ENCODE measurements around the gene JPH4.

GRCh38 chr14:23604675-23605170 lies 26.1 kb upstream of the JPH4 start:
- TF ChIP-seq CTCF (IDR thresholded peaks at IDR 0.05; ENCODE audit: extremely low read depth in 1 of 2, insufficient read depth in 1 of 2, low read depth in 1 of 2, low read length in 2 of 2) (no peak), MAX (IDR thresholded peaks at IDR 0.05; ENCODE audit: insufficient read depth, insufficient read length) (no peak), POLR2A (IDR thresholded peaks at IDR 0.05; ENCODE audit: low read depth, low read length) (no peak), EZH2 (IDR thresholded peaks at IDR 0.05; ENCODE audit: borderline replicate concordance, low read depth, low read length, severe bottlenecking) (no peak)
